Measurements from ENCODE around the gene ADAMTSL1.

DNA sequence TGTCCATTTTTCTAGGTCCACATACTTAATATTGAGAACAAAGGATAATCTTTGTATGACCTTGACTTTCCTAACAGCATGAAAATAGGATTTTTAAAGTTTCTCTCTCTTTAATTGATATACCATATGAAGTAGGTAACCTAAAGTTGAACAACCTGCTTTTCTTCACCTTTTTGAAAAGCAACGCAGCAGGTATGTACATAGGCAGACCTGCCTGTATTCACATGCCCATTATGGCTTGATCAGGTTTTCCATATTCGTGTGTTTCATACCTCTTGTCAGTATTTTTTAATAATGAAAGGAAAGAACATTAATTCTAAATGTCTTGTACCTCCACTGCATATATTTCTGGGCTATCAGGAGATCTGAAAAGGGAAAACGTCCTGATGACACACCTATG is 1.5 kb upstream of the ADAMTSL1 start:
- TF ChIP-seq, protein P1, sequence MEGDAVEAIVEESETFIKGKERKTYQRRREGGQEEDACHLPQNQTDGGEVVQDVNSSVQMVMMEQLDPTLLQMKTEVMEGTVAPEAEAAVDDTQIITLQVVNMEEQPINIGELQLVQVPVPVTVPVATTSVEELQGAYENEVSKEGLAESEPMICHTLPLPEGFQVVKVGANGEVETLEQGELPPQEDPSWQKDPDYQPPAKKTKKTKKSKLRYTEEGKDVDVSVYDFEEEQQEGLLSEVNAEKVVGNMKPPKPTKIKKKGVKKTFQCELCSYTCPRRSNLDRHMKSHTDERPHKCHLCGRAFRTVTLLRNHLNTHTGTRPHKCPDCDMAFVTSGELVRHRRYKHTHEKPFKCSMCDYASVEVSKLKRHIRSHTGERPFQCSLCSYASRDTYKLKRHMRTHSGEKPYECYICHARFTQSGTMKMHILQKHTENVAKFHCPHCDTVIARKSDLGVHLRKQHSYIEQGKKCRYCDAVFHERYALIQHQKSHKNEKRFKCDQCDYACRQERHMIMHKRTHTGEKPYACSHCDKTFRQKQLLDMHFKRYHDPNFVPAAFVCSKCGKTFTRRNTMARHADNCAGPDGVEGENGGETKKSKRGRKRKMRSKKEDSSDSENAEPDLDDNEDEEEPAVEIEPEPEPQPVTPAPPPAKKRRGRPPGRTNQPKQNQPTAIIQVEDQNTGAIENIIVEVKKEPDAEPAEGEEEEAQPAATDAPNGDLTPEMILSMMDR (IDR thresholded peaks at IDR 0.05; ENCODE audit: insufficient read depth, low read depth, low read length), result no peak
- TF ChIP-seq EZH2 (IDR thresholded peaks at IDR 0.05; ENCODE audit: insufficient read depth, low read length), result no peak

All from astrocyte (in vitro differentiated cells and primary cell).